K562 (cell line): ENCODE measurements around the gene DGKA. TPM values are rescaled to one million over a fixed set of nuclear protein-coding genes. Genes with fewer than 3 reads are reported as not detected.

Experiments used
- ATAC-seq: fragments of 200-7000 bp; cut with Tn5 transposase; 3 replicates; pipeline ENCODE4 v1.9.1; 2020; ENCODE audit warnings: moderate library complexity
- BruUV-seq: library from RNA; stranded (reverse); fragments of 400-500 nt; replicated peaks from 2 replicates; lab custom pipeline; 2021; lab: Mats Ljungman, UMichigan
- CTCF ChIA-PET: fragments of 300-600 bp; formaldehyde crosslinking; extraction: SDS; loops from one replicate; lab custom pipeline; 2021; ENCODE audit warnings: low intra/inter-chr PET ratio; lab: Yijun Ruan, JAX
- POLR2A ChIA-PET: fragments of 300-600, 350-650 bp; sonication (Branson Sonifier 250); formaldehyde crosslinking; extraction: SDS; loops from one replicate; lab custom pipeline; 2021; ENCODE audit warnings: antibody characterized with exemption, inconsistent platforms; lab: Yijun Ruan, JAX
- DNase-seq, 4 experiments: peaks; one replicate each; pipeline versions ENCODE4 v3.0.0 to v3.0.0-alpha.2; 2011 to 2018; ENCODE audit warnings: low spot score in 3 of 4, mixed read lengths in 3 of 4; ENCODE audit errors: extremely low read depth in 1 of 4
- FAIRE-seq: peaks from 2 replicates; lab custom pipeline; 2011; peaks lifted over from hg19 to GRCh38; lab: Jason Lieb, UNC
- H2AFZ ChIP-seq: 2 replicates; pipeline ENCODE4 v1.6.0; 2011; ENCODE audit warnings: low read depth, low read length, control low read depth, inconsistent platforms
- H3K27ac ChIP-seq: fragments of 200-600 bp; 3 replicates; pipeline ENCODE4 v1.8.0; 2011; ENCODE audit warnings: low read depth, mild to moderate bottlenecking, control low read depth, inconsistent platforms, low read length, moderate library complexity, mixed read lengths; ENCODE audit errors: extremely low read depth
- H3K27me3 ChIP-seq, 2 experiments: fragments of 300-600 bp in 1 of 2; 2 replicates in 1 of 2; 3 replicates in 1 of 2; pipeline versions ENCODE4 v1.6.0 to v1.8.0; 2011; ENCODE audit warnings: inconsistent platforms in 2 of 2, low read length in 2 of 2, mild to moderate bottlenecking in 1 of 2, mixed read lengths in 1 of 2, moderate library complexity in 1 of 2; ENCODE audit not compliant: control insufficient read depth in 2 of 2, insufficient read depth in 2 of 2
- H3K36me3 ChIP-seq: fragments of 300-600 bp; 3 replicates; pipeline ENCODE4 v1.8.0; 2011; ENCODE audit warnings: mild to moderate bottlenecking, low read length, inconsistent platforms; ENCODE audit not compliant: control insufficient read depth, insufficient read depth
- H3K4me1 ChIP-seq, 2 experiments: fragments of 200-600 bp in 1 of 2; replicated peaks in 1 of 2; 2 replicates in 1 of 2; 3 replicates in 1 of 2; pipeline versions ENCODE4 v1.5.1 to v1.8.0; 2011; ENCODE audit warnings: inconsistent platforms in 2 of 2, low read length in 2 of 2, mild to moderate bottlenecking in 1 of 2, mixed read lengths in 1 of 2, moderate library complexity in 1 of 2; ENCODE audit not compliant: control insufficient read depth in 2 of 2, insufficient read depth in 2 of 2
- H3K4me2 ChIP-seq: 2 replicates; pipeline ENCODE4 v1.6.1; 2011; ENCODE audit warnings: low read length, control low read depth, inconsistent platforms, mixed read lengths; ENCODE audit not compliant: insufficient read depth
- H3K4me3 ChIP-seq: fragments of 200-600 bp; sonication (generic), shearing (Covaris generic); 2 replicates; pipeline ENCODE4 v1.5.1; 2016; ENCODE audit warnings: control low read depth, inconsistent platforms
- H3K79me2 ChIP-seq: fragments of 200-600 bp; 3 replicates; pipeline ENCODE4 v1.8.0; 2011; ENCODE audit warnings: low read length, inconsistent platforms; ENCODE audit not compliant: control insufficient read depth, insufficient read depth
- H3K9ac ChIP-seq, 2 experiments: 2 replicates each; pipeline versions ENCODE4 v1.6.0 to v1.6.1; 2011; ENCODE audit warnings: low read depth in 2 of 2, low read length in 2 of 2, control low read depth in 1 of 2, inconsistent platforms in 1 of 2, mild to moderate bottlenecking in 1 of 2, mixed read lengths in 1 of 2; ENCODE audit not compliant: insufficient read depth in 1 of 2
- H3K9me1 ChIP-seq: one replicate; pipeline ENCODE4 v1.6.0; 2011; ENCODE audit warnings: inconsistent platforms, mild to moderate bottlenecking, low read length, moderate library complexity; ENCODE audit not compliant: control insufficient read depth, insufficient read depth
- H3K9me3 ChIP-seq: replicated peaks from 2 replicates; pipeline ENCODE4 v1.5.1; 2011; ENCODE audit warnings: low read depth, low read length, inconsistent platforms; ENCODE audit not compliant: control insufficient read depth, insufficient read depth
- H4K20me1 ChIP-seq: replicated peaks from 2 replicates; pipeline ENCODE4 v1.6.1; 2011; ENCODE audit warnings: low read length, inconsistent platforms, mixed read lengths; ENCODE audit not compliant: control insufficient read depth, insufficient read depth
- ARID4B ChIP-seq: sonication (generic); formaldehyde crosslinking; IDR thresholded peaks from 2 replicates; pipeline ENCODE4 v1.8.0; 2022; ENCODE audit warnings: mild to moderate bottlenecking, missing genetic modification reagents
- CXXC5 ChIP-seq: fragments of 250-450 bp; sonication (Bioruptor Pico); IDR thresholded peaks from 2 replicates; pipeline ENCODE4 v1.8.0; 2022; ENCODE audit warnings: inconsistent platforms, mild to moderate bottlenecking, moderate library complexity
- HNRNPH1 ChIP-seq: fragments of 200-400 bp; formaldehyde crosslinking; optimal IDR thresholded peaks from 2 replicates; pipeline ENCODE3; 2017; ENCODE audit warnings: low read depth, mild to moderate bottlenecking, low read length, moderate library complexity
- MAFK ChIP-seq: IDR thresholded peaks from 2 replicates; pipeline ENCODE4 v1.6.1; 2011; ENCODE audit warnings: low read length, improper control_type of control experiment
- MEF2D ChIP-seq: conservative IDR thresholded peaks from 2 replicates; pipeline ENCODE4 v1.6.1; 2016; ENCODE audit warnings: low read depth, missing genetic modification characterization, missing compliant biosample characterization
- NONO ChIP-seq, 2 experiments: fragments of 200-400 bp in 1 of 2; fragments of 450-650 bp in 1 of 2; formaldehyde crosslinking in 1 of 2; IDR thresholded peaks; 2 replicates each; pipeline ENCODE4 v1.6.1; 2017; ENCODE audit warnings: low read depth in 2 of 2, mild to moderate bottlenecking in 2 of 2, moderate library complexity in 2 of 2, low read length in 1 of 2
- NRF1 ChIP-seq, 2 experiments: fragments of 450-650 bp; IDR thresholded peaks in 1 of 2; conservative IDR thresholded peaks in 1 of 2; 2 replicates each; pipeline ENCODE4 v1.6.1; 2014; ENCODE audit warnings: mild to moderate bottlenecking in 2 of 2
- PBX2 ChIP-seq, 2 experiments: IDR thresholded peaks in 1 of 2; conservative IDR thresholded peaks in 1 of 2; 2 replicates each; pipeline ENCODE4 v1.6.1; 2016; ENCODE audit warnings: low read depth in 2 of 2, mild to moderate bottlenecking in 1 of 2, missing compliant biosample characterization in 1 of 2, missing genetic modification characterization in 1 of 2, moderate library complexity in 1 of 2
- SMAD2 ChIP-seq: fragments of 150-350 bp; IDR thresholded peaks from 2 replicates; pipeline ENCODE4 v1.6.1; 2014; ENCODE audit warnings: low read depth, mild to moderate bottlenecking, low read length
- SREBF1 ChIP-seq: fragments of 150-350 bp; IDR thresholded peaks from 2 replicates; pipeline ENCODE4 v1.6.1; 2014; ENCODE audit warnings: antibody characterized with exemption, low read depth, low read length, borderline replicate concordance
- ZFP30 ChIP-seq: fragments of 250-450 bp; sonication (Bioruptor Pico); IDR thresholded peaks from 2 replicates; pipeline ENCODE4 v1.8.0; 2022; ENCODE audit warnings: moderate library complexity, mild to moderate bottlenecking, inconsistent platforms, borderline replicate concordance
- ZNF436 ChIP-seq: fragments of 250-450, 450-650 bp; sonication (Bioruptor Pico); formaldehyde crosslinking; IDR thresholded peaks from 2 replicates; pipeline ENCODE4 v1.7.0; 2020; ENCODE audit warnings: mild to moderate bottlenecking
- WGBS: fragments of 100-300 bp; shearing (Covaris generic); methylation state at CpG from one replicate; pipeline ENCODE4 v1.1.6; 2016; ENCODE audit warnings: low coverage, mixed read lengths; ENCODE audit not compliant: insufficient coverage; ENCODE audit errors: missing lambda C conversion rate; 5-methylcytosine and 5-hydroxymethylcytosine counted together
- in situ Hi-C: fragments of 300-500 bp; cut with MboI; formaldehyde crosslinking; loops from 4 replicates; pipeline ENCODE4 v1.15.0; 2018; ENCODE audit warnings: inconsistent platforms, mixed read lengths
- intact Hi-C: fragments of 100-400 bp; cut with micrococcal nuclease; formaldehyde crosslinking; loops from 2 replicates; pipeline ENCODE4 v1.14.2; 2022
- polyA plus RNA-seq, 8 experiments: library from polyadenylated mRNA; depleted of rRNA in 4 of 8; stranded (reverse) in 5 of 8; unstranded in 3 of 8; fragments of >200 nt; fragmentation: Nextera tagmentation in 2 of 8; fragmentation: Illumina TruSeq in 1 of 8; extraction: Ambion mirVana in 2 of 8; extraction: Trizol in 1 of 8; gene quantifications; 2 replicates each; pipeline versions ENCODE4 v1.2.1 to v1.2.3, GENCODE V29; 2011 to 2014; ENCODE audit warnings: inconsistent platforms in 1 of 8, missing spikeins in 1 of 8
- total RNA-seq, 7 experiments: library from RNA; depleted of rRNA in 6 of 7; stranded (reverse); fragments of >200 nt in 6 of 7; fragmentation: Illumina TruSeq in 2 of 7; extraction: Trizol in 2 of 7; gene quantifications; 2 replicates each; pipeline versions ENCODE4 v1.2.1 to v1.2.3, GENCODE V29; 2011 to 2021; ENCODE audit warnings: low replicate concordance in 1 of 7
- TF ChIP-seq, protein P1 (sequence below): fragments of 450-650 bp; formaldehyde crosslinking; IDR thresholded peaks from 2 replicates; pipeline ENCODE4 v1.4.0; 2020; ENCODE audit warnings: mild to moderate bottlenecking, moderate library complexity

DGKA gene
- total and polyA plus RNA-seq, 9 of the 15 experiments (the other 6 are each of a cell fraction or from before 2014, with no cell fraction given) = 3.4 to 12.4 (median 6.2) TPM

- POLR2A ChIA-PET = no interaction called here
- Histone ChIP-seq H3K36me3 (peaks cover 10% of the 10 kb centered on the region; the same call in 2 of the 3 replicates), H3K4me1 (peaks cover 3 to 14% of the 10 kb centered on the region in 2 experiments; a peak in 3 of 5 replicates), H3K9me1 (no peaks in the 10 kb centered on the region), H3K9ac (no peak overlapping the region), H3K4me3 (no peak overlapping the region), H2AFZ (no peak overlapping the region), H3K4me2 (no peak overlapping the region), H3K27me3 (no peaks in the 10 kb centered on the region), H3K79me2 (peaks cover 5% of the 10 kb centered on the region; the same call in 1 of the 3 replicates), H3K9me3 (no peaks in the 10 kb centered on the region), H4K20me1 (no peaks in the 10 kb centered on the region), H3K27ac (no peak overlapping the region)
- in situ Hi-C loops (no loop called here), intact Hi-C loops (no loop called here)
- BruUV-seq = no TSS peak
- WGBS = 78% methylated on average over 1 of the region's 1 CpG
- CTCF ChIA-PET = interaction anchor here (0.6 kb wide), 1 partner anchor 732 kb away, joined by 3 read pairs; no protein-coding TSS in a partner anchor
- ATAC-seq = no peak
- DNase-seq = no peak
- no peak for FAIRE-seq
- TF ChIP-seq NONO (IDR thresholded peaks at IDR 0.05; ENCODE audit: low read depth in 2 of 2, low read length in 1 of 2) = no peak
- no peak for TF ChIP-seq MEF2D (tag)
- no peak for TF ChIP-seq ZNF436 (CRISPR knock-in tag)
- no peak for TF ChIP-seq ZFP30 (CRISPR knock-in tag)
- TF ChIP-seq HNRNPH1 = no peak
- no peak for TF ChIP-seq SMAD2
- TF ChIP-seq MAFK = no peak
- TF ChIP-seq CXXC5 (CRISPR knock-in tag) = no peak
- TF ChIP-seq, protein P1, sequence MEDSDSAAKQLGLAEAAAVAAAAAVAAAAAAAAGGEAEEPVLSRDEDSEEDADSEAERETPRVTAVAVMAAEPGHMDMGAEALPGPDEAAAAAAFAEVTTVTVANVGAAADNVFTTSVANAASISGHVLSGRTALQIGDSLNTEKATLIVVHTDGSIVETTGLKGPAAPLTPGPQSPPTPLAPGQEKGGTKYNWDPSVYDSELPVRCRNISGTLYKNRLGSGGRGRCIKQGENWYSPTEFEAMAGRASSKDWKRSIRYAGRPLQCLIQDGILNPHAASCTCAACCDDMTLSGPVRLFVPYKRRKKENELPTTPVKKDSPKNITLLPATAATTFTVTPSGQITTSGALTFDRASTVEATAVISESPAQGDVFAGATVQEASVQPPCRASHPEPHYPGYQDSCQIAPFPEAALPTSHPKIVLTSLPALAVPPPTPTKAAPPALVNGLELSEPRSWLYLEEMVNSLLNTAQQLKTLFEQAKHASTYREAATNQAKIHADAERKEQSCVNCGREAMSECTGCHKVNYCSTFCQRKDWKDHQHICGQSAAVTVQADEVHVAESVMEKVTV (CRISPR knock-in tag) = no peak
- no peak for TF ChIP-seq PBX2 (CRISPR knock-in tag; IDR thresholded peaks at IDR 0.05; ENCODE audit: low read depth)
- TF ChIP-seq PBX2 (tag; conservative IDR thresholded peaks at IDR 0.05; ENCODE audit: low read depth) = no peak
- no peak for TF ChIP-seq ARID4B (CRISPR knock-in tag)
- TF ChIP-seq NRF1 (conservative IDR thresholded peaks at IDR 0.05 in 1 of 2, IDR thresholded peaks at IDR 0.05 in 1 of 2) = no peak
- TF ChIP-seq SREBF1 = no peak
These were observed 24.9 kb upstream of the DGKA start for GRCh38 chr12:55906056-55906455.
